HEK293T (cell line): ENCODE measurements around the gene TNFRSF18.

Source experiments
- CTCF ChIA-PET: fragments of 350-600 bp; formaldehyde crosslinking; extraction: SDS; loops from one replicate; lab custom pipeline; 2021; ENCODE audit warnings: antibody characterized with exemption, inconsistent platforms; lab: Yijun Ruan, JAX
- POLR2A ChIA-PET: fragments of 350-600 bp; formaldehyde crosslinking; extraction: SDS; loops from one replicate; lab custom pipeline; 2020; ENCODE audit warnings: antibody characterized with exemption, inconsistent platforms; lab: Yijun Ruan, JAX
- DNase-seq: peaks from one replicate; pipeline ENCODE4 v3.0.0; 2012; ENCODE audit warnings: mixed read lengths; ENCODE audit errors: extremely low spot score
- ARNT ChIP-seq: fragments of 450-650 bp; IDR thresholded peaks from 2 replicates; pipeline ENCODE4 v1.6.1; 2017; ENCODE audit warnings: mild to moderate bottlenecking
- BHLHE40 ChIP-seq: fragments of 450-650 bp; IDR thresholded peaks from 2 replicates; pipeline ENCODE4 v1.6.1; 2016; ENCODE audit warnings: mild to moderate bottlenecking, moderate library complexity, borderline replicate concordance
- CTBP1 ChIP-seq: fragments of 450-650 bp; IDR thresholded peaks from 2 replicates; pipeline ENCODE4 v1.6.1; 2016; ENCODE audit warnings: borderline replicate concordance
- ELF4 ChIP-seq: fragments of 450-650 bp; IDR thresholded peaks from 2 replicates; pipeline ENCODE4 v1.6.1; 2017; ENCODE audit warnings: antibody characterized with exemption
- FOXA1 ChIP-seq: fragments of 450-650 bp; IDR thresholded peaks from 2 replicates; pipeline ENCODE4 v1.6.1; 2016; ENCODE audit warnings: mild to moderate bottlenecking
- FOXK2 ChIP-seq: fragments of 450-650 bp; IDR thresholded peaks from 2 replicates; pipeline ENCODE4 v1.6.1; 2016; ENCODE audit warnings: mild to moderate bottlenecking
- FOXM1 ChIP-seq: fragments of 450-650 bp; IDR thresholded peaks from 2 replicates; pipeline ENCODE4 v1.6.1; 2017; ENCODE audit warnings: mild to moderate bottlenecking, borderline replicate concordance
- HDGF ChIP-seq: fragments of 450-650 bp; IDR thresholded peaks from 2 replicates; pipeline ENCODE4 v1.6.1; 2017; ENCODE audit warnings: antibody characterized with exemption, borderline replicate concordance
- L3MBTL2 ChIP-seq: fragments of 450-650 bp; conservative IDR thresholded peaks from 2 replicates; pipeline ENCODE4 v1.6.1; 2016; ENCODE audit warnings: mild to moderate bottlenecking
- LEF1 ChIP-seq: fragments of 450-650 bp; IDR thresholded peaks from 2 replicates; pipeline ENCODE4 v1.6.1; 2017; ENCODE audit warnings: mild to moderate bottlenecking, borderline replicate concordance
- NFRKB ChIP-seq: fragments of 450-650 bp; IDR thresholded peaks from 2 replicates; pipeline ENCODE4 v1.6.1; 2016; ENCODE audit warnings: mild to moderate bottlenecking, moderate library complexity
- SP1 ChIP-seq: fragments of 450-650 bp; IDR thresholded peaks from 2 replicates; pipeline ENCODE4 v1.6.1; 2017
- SUZ12 ChIP-seq: fragments of 450-650 bp; IDR thresholded peaks from 2 replicates; pipeline ENCODE4 v1.6.1; 2016; ENCODE audit warnings: mild to moderate bottlenecking
- TARDBP ChIP-seq: fragments of 450-650 bp; IDR thresholded peaks from 2 replicates; pipeline ENCODE4 v1.6.1; 2016
- ZNF384 ChIP-seq: fragments of 450-650 bp; IDR thresholded peaks from 2 replicates; pipeline ENCODE4 v1.6.1; 2016
- TF ChIP-seq, protein P1 (sequence below): fragments of 450-650 bp; IDR thresholded peaks from 2 replicates; pipeline ENCODE4 v1.6.1; 2016

The TNFRSF18 gene

DNA sequence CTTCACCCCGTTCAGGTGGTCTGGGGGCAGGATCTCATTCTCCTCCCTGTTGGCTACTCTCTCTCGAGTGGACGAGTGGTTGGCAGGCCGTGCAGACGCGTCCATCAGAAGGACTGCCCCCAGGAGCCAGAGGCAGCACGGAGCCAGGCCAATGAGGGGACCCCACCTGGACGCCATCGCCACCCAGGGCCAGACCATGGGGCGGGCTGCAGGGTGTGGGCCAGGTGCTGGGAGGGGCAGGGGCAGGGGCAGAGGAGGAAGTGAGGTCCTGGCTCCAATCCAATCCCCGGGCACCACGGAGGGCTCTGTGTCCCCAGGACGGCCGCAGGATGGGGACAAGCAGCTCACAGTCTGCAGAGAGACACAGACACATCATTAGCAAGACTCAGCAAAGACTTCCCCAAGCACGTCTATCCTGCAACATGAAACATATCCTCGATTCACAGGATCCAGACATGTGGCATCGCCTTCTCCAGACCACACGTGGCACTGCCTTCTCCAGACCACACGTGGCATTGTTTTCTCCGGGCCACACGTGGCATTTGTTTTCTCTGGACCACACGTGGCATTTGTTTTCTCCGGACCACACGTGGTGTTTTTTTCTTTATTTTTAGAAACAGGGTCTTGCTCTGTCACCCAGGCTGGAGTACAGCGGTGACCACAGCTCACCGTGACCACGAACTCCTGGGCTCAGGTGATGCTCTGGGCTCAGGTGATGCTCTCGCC is 22.4 kb upstream of the TNFRSF18 start:
- no peak for DNase-seq
- ChIA-PET POLR2A (no interaction called here), CTCF (no interaction called here)
- TF ChIP-seq ARNT (no peak), FOXA1 (no peak), ZNF384 (no peak), SP1 (no peak), FOXK2 (no peak), ELF4 (no peak), LEF1 (no peak), NFRKB (no peak), L3MBTL2 (no peak), FOXM1 (no peak), BHLHE40 (no peak), TARDBP (no peak), HDGF (no peak), CTBP1 (no peak), SUZ12 (no peak)
- TF ChIP-seq, protein P1, sequence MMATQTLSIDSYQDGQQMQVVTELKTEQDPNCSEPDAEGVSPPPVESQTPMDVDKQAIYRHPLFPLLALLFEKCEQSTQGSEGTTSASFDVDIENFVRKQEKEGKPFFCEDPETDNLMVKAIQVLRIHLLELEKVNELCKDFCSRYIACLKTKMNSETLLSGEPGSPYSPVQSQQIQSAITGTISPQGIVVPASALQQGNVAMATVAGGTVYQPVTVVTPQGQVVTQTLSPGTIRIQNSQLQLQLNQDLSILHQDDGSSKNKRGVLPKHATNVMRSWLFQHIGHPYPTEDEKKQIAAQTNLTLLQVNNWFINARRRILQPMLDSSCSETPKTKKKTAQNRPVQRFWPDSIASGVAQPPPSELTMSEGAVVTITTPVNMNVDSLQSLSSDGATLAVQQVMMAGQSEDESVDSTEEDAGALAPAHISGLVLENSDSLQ, result no peak

DNA sequence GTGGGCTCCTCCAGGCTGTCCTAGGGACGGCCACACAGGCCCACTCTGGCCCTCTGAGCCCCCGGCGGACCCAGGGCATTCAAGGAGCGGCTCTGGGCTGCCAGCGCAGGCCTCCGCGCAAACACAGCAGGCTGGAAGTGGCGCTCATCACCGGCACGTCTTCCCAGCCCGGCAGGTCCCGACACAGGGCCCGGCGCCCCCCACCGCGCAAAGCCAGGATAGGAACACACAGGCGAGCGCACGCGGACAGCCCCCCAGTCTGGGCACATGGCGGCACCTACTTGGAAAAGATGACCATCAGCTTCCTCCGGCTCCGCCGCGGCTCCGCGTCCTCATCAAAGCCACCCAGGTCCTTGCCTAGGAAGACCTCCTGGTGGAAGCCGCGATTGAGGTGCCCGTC is 21.8 kb upstream of the TNFRSF18 start:
- POLR2A ChIA-PET, result no interaction called here
- CTCF ChIA-PET, result interaction anchor here (0.5 kb wide), 1 partner anchor 72 kb away, joined by 3 read pairs; no protein-coding TSS in a partner anchor
- no peak for TF ChIP-seq ARNT
- no peak for TF ChIP-seq HDGF
- no peak for TF ChIP-seq ZNF384
- TF ChIP-seq BHLHE40, result no peak
- no peak for TF ChIP-seq TARDBP
- no peak for TF ChIP-seq NFRKB
- no peak for TF ChIP-seq ELF4
- TF ChIP-seq SP1, result no peak
- no peak for TF ChIP-seq L3MBTL2
- TF ChIP-seq FOXM1, result no peak
- TF ChIP-seq FOXK2, result no peak
- DNase-seq, result no peak

DNA sequence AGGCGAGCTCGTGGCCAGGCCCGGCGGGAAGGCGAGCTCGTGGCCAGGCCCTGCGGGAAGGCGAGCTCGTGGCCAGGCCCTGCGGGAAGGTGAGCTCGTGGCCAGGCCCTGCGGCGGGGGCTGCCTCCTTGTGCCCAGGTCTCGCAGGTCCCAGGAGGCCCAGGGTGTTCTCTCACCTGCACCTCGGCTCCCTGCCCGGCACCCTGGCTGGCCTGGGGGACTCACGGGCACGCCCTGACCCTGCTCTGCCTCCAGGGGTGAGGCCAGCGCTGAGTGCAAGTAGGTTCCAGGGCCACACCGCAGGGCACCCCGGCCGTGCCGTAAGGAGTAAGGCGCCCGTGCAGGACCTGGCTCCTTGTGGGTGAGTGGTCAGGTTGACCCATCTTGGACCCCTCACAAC is 21.0 kb upstream of the TNFRSF18 start:
- TF ChIP-seq SP1, result no peak
- TF ChIP-seq, protein P1, result no peak
- no peak for TF ChIP-seq FOXM1
- TF ChIP-seq ARNT, result no peak
- TF ChIP-seq SUZ12, result no peak
- TF ChIP-seq ELF4, result no peak
- TF ChIP-seq CTBP1, result no peak
- no peak for TF ChIP-seq NFRKB
- no peak for TF ChIP-seq FOXK2
- TF ChIP-seq FOXA1, result no peak
- no peak for TF ChIP-seq TARDBP
- TF ChIP-seq LEF1, result no peak
- no peak for TF ChIP-seq L3MBTL2
- TF ChIP-seq ZNF384, result no peak
- no peak for TF ChIP-seq BHLHE40
- no peak for DNase-seq
- CTCF ChIA-PET, result interaction anchor here (0.5 kb wide), 1 partner anchor 73 kb away, joined by 3 read pairs; no protein-coding TSS in a partner anchor

DNA sequence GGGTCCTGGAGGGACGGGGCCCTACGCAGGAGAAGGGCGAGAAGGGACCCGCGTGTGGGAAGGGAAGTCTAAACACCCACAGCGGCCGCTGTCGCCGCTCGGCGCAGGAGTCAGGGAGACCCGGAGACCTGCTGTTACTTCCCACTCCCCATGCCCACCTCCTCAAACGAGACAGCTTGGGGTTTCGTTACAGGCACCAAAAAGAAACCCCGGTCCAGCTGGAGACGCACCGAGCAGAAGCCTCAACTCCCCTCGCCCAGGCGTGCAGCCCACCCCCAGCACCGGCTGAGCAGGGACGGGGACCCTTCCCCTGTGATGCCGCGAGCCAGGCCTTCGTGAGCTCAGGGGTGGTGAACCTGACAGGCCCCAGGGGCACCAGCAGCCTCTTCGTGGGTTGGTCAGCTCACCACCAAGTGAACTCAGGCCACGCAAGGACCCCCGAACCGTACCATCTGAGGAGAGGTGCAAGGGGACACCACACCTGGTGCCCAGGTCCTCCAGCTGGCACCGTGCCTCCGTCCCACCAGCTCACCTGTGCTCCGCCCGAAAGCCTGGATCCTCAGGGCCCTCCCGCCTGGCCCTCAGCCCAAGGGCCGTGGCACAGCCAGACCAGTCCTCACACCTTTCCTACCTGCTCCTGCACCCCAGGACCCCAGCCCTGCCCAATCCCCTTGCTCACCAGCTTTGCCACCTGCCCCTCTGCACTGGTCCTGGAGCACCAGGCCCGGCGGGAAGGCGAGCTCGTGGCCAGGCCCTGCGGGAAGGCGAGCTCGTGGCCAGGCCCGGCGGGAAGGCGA is 20.4 kb upstream of the TNFRSF18 start:
- DNase-seq, result no peak
- ChIA-PET POLR2A (no interaction called here), CTCF (no interaction called here)
- TF ChIP-seq FOXA1 (no peak), L3MBTL2 (no peak), ELF4 (no peak), ARNT (no peak), BHLHE40 (no peak), ZNF384 (no peak), CTBP1 (no peak), NFRKB (no peak)
- TF ChIP-seq, protein P1, result no peak

More for the DNA sequence above, 21.0 kb upstream of the TNFRSF18 start:
- POLR2A ChIA-PET, result no interaction called here

DNA sequence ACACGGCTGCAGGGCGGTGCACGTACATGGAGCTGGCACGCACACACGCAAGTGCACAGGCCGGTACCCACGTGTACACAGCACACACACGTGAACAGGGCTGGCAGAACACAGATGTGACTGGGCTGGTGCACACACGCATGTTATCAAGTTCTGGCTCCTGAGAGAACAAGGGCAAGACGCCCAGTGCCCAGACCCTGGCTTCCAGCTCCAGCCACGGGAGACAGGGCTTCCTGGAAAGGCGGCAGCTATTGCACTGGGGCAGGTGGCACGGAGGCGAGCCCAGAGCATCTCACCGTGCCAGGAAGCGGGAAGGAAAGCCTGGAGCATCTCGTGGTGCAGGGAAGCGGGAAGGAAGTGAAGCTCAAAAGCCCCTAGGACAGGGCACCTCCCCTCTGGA is 19.5 kb upstream of the TNFRSF18 start:
- ChIA-PET CTCF (no interaction called here), POLR2A (no interaction called here)
- TF ChIP-seq, protein P1, result no peak
- no peak for TF ChIP-seq CTBP1
- TF ChIP-seq FOXK2, result no peak
- no peak for TF ChIP-seq SUZ12
- TF ChIP-seq BHLHE40, result no peak
- TF ChIP-seq SP1, result no peak
- no peak for TF ChIP-seq L3MBTL2
- TF ChIP-seq ZNF384, result no peak
- TF ChIP-seq FOXA1, result no peak
- TF ChIP-seq ELF4, result no peak
- no peak for TF ChIP-seq FOXM1
- TF ChIP-seq ARNT, result no peak
- no peak for TF ChIP-seq LEF1
- no peak for TF ChIP-seq NFRKB
- DNase-seq, result no peak
